K562 (cell line): ENCODE measurements around the gene TRPV5. TPM values are rescaled to one million over a fixed set of nuclear protein-coding genes. Genes with fewer than 3 reads are reported as not detected.
A peak's percentile ranks its signal among the peaks of the same experiment; 100 is the strongest.

Source experiments
- E2F3 ChIP-seq: fragments of 250-450 bp; sonication (Bioruptor Pico); IDR thresholded peaks from 2 replicates; pipeline ENCODE4 v1.4.0; 2020; ENCODE audit warnings: mild to moderate bottlenecking
- ETV6 ChIP-seq, 3 experiments: fragments of 150-350 bp in 1 of 3; sonication (generic) in 1 of 3; formaldehyde crosslinking in 1 of 3; IDR thresholded peaks; 2 replicates each; pipeline versions ENCODE4 v1.6.1 to v1.8.0; 2014 to 2022; ENCODE audit warnings: borderline replicate concordance in 2 of 3, low read depth in 2 of 3, antibody characterized with exemption in 1 of 3, low read length in 1 of 3, mild to moderate bottlenecking in 1 of 3, missing genetic modification reagents in 1 of 3
- MAZ ChIP-seq, 2 experiments: fragments of 450-650 bp in 1 of 2; sonication (generic) in 1 of 2; formaldehyde crosslinking; IDR thresholded peaks in 1 of 2; conservative IDR thresholded peaks in 1 of 2; 2 replicates each; pipeline versions ENCODE4 v1.4.0 to v1.5.0; 2020; ENCODE audit warnings: mild to moderate bottlenecking in 1 of 2, missing genetic modification reagents in 1 of 2
- NRF1 ChIP-seq, 2 experiments: fragments of 450-650 bp; IDR thresholded peaks in 1 of 2; conservative IDR thresholded peaks in 1 of 2; 2 replicates each; pipeline ENCODE4 v1.6.1; 2014; ENCODE audit warnings: mild to moderate bottlenecking in 2 of 2
- POLR2B ChIP-seq: fragments of 450-650 bp; IDR thresholded peaks from 2 replicates; pipeline ENCODE4 v1.6.1; 2018; ENCODE audit warnings: low read depth; ENCODE audit not compliant: partially characterized antibody
- SMC3 ChIP-seq: conservative IDR thresholded peaks from 2 replicates; pipeline ENCODE4 v1.6.1; 2011; ENCODE audit warnings: low read depth, low read length, improper control_type of control experiment; ENCODE audit not compliant: insufficient read depth
- TARDBP ChIP-seq: fragments of 450-650 bp; IDR thresholded peaks from 2 replicates; pipeline ENCODE4 v1.6.1; 2016
- TCFL5 ChIP-seq: fragments of 250-450 bp; sonication (Bioruptor Pico); conservative IDR thresholded peaks from 2 replicates; pipeline ENCODE4 v1.6.1; 2021; ENCODE audit warnings: mild to moderate bottlenecking, moderate library complexity, matching md5 sums
- ZNF12 ChIP-seq: sonication (generic); formaldehyde crosslinking; IDR thresholded peaks from 2 replicates; pipeline ENCODE4 v1.4.0; 2020; ENCODE audit warnings: mild to moderate bottlenecking, missing genetic modification reagents
- ZNF217 ChIP-seq: sonication (generic); formaldehyde crosslinking; IDR thresholded peaks from 2 replicates; pipeline ENCODE4 v1.8.0; 2022; ENCODE audit warnings: mild to moderate bottlenecking, missing genetic modification reagents
- ZNF583 ChIP-seq: fragments of 250-450 bp; sonication (Bioruptor Pico); IDR thresholded peaks from 2 replicates; pipeline ENCODE4 v1.4.0; 2020
- polyA plus RNA-seq, 8 experiments: library from polyadenylated mRNA; depleted of rRNA in 4 of 8; stranded (reverse) in 5 of 8; unstranded in 3 of 8; fragments of >200 nt; fragmentation: Nextera tagmentation in 2 of 8; fragmentation: Illumina TruSeq in 1 of 8; extraction: Ambion mirVana in 2 of 8; extraction: Trizol in 1 of 8; gene quantifications; 2 replicates each; pipeline versions ENCODE4 v1.2.1 to v1.2.3, GENCODE V29; 2011 to 2014; ENCODE audit warnings: inconsistent platforms in 1 of 8, missing spikeins in 1 of 8
- total RNA-seq, 7 experiments: library from RNA; depleted of rRNA in 6 of 7; stranded (reverse); fragments of >200 nt in 6 of 7; fragmentation: Illumina TruSeq in 2 of 7; extraction: Trizol in 2 of 7; gene quantifications; 2 replicates each; pipeline versions ENCODE4 v1.2.1 to v1.2.3, GENCODE V29; 2011 to 2021; ENCODE audit warnings: low replicate concordance in 1 of 7
- TF ChIP-seq, protein P1 (sequence below), 3 experiments: fragments of 200-800 bp in 1 of 3; sonication (Bioruptor generic) in 1 of 3; sonication (generic) in 1 of 3; formaldehyde crosslinking in 1 of 3; IDR thresholded peaks; 2 replicates each; pipeline versions ENCODE4 v1.6.1 to v1.8.0; 2016 to 2022; ENCODE audit warnings: mild to moderate bottlenecking in 2 of 3, missing compliant biosample characterization in 2 of 3, missing genetic modification characterization in 2 of 3, missing genetic modification reagents in 1 of 3
- TF ChIP-seq, protein P2 (sequence below), 2 experiments: fragments of 450-650 bp in 1 of 2; IDR thresholded peaks; 2 replicates each; pipeline ENCODE4 v1.6.1; 2011 to 2017; ENCODE audit warnings: low read depth in 2 of 2, antibody characterized with exemption in 1 of 2, borderline replicate concordance in 1 of 2, low read length in 1 of 2, mild to moderate bottlenecking in 1 of 2, mixed read lengths in 1 of 2; ENCODE audit not compliant: control insufficient read depth in 1 of 2
- TF ChIP-seq, protein P3 (sequence below), 3 experiments: IDR thresholded peaks in 2 of 3; conservative IDR thresholded peaks in 1 of 3; 2 replicates each; pipeline ENCODE4 v1.5.1; 2011 to 2012; ENCODE audit warnings: low read length in 3 of 3, mild to moderate bottlenecking in 3 of 3, control low read depth in 2 of 3, improper control_type of control experiment in 1 of 3, inconsistent platforms in 1 of 3, low read depth in 1 of 3, mixed read lengths in 1 of 3, moderate library complexity in 1 of 3; ENCODE audit not compliant: insufficient read depth in 2 of 3
- TF ChIP-seq, protein P4 (sequence below): fragments of 250-450 bp; sonication (Bioruptor Pico); IDR thresholded peaks from 2 replicates; pipeline ENCODE4 v1.5.0; 2021
- TF ChIP-seq, protein P5 (sequence below): fragments of 450-650 bp; conservative IDR thresholded peaks from 2 replicates; pipeline ENCODE4 v1.6.1; 2016; ENCODE audit warnings: missing genetic modification characterization, low read depth, mild to moderate bottlenecking, control low read depth, missing compliant biosample characterization

The TRPV5 gene
- total and polyA plus RNA-seq, 9 of the 15 experiments (the other 6 are each of a cell fraction or from before 2014, with no cell fraction given): not detected

DNA sequence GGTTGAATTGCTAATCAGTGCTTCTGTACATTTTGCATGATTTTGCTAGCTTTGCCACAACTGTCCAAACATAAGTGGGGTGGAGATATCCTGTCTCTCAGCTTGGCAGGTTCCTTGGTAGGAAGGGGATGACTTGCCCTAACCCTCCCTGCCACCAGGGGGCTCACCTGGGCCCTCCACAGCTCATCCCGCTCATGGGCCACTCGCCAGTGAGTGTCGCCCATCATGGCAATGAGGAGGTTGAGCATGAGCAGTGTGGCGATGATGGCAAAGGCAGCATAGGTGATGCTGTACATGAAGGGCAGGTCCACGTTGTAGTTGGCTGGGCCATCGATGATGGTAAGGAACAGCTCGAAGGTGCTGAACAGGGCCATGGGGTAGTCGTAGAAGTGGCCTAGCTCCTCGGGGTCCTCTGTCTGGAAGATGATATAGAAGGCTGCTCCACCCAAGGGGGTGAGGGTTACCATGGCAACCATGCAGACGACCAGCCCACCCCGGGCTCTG is 60.2 kb downstream of the TRPV5 start (continued):
- TF ChIP-seq, protein P1, sequence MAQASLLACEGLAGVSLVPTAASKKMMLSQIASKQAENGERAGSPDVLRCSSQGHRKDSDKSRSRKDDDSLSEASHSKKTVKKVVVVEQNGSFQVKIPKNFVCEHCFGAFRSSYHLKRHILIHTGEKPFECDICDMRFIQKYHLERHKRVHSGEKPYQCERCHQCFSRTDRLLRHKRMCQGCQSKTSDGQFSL (CRISPR knock-in tag; IDR thresholded peaks at IDR 0.05): no peak
- TF ChIP-seq, protein P1 (tag; IDR thresholded peaks at IDR 0.05): no peak
- TF ChIP-seq, protein P2, sequence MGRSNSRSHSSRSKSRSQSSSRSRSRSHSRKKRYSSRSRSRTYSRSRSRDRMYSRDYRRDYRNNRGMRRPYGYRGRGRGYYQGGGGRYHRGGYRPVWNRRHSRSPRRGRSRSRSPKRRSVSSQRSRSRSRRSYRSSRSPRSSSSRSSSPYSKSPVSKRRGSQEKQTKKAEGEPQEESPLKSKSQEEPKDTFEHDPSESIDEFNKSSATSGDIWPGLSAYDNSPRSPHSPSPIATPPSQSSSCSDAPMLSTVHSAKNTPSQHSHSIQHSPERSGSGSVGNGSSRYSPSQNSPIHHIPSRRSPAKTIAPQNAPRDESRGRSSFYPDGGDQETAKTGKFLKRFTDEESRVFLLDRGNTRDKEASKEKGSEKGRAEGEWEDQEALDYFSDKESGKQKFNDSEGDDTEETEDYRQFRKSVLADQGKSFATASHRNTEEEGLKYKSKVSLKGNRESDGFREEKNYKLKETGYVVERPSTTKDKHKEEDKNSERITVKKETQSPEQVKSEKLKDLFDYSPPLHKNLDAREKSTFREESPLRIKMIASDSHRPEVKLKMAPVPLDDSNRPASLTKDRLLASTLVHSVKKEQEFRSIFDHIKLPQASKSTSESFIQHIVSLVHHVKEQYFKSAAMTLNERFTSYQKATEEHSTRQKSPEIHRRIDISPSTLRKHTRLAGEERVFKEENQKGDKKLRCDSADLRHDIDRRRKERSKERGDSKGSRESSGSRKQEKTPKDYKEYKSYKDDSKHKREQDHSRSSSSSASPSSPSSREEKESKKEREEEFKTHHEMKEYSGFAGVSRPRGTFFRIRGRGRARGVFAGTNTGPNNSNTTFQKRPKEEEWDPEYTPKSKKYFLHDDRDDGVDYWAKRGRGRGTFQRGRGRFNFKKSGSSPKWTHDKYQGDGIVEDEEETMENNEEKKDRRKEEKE (IDR thresholded peaks at IDR 0.05; ENCODE audit: borderline replicate concordance in 1 of 2, control insufficient read depth in 1 of 2, low read depth in 2 of 2, low read length in 1 of 2): no peak
- TF ChIP-seq MAZ (CRISPR knock-in tag; conservative IDR thresholded peaks at IDR 0.05 in 1 of 2, IDR thresholded peaks at IDR 0.05 in 1 of 2): peak in 1 of 2 experiments; percentile 30; a peak in 2 of 4 replicates
- TF ChIP-seq, protein P3, sequence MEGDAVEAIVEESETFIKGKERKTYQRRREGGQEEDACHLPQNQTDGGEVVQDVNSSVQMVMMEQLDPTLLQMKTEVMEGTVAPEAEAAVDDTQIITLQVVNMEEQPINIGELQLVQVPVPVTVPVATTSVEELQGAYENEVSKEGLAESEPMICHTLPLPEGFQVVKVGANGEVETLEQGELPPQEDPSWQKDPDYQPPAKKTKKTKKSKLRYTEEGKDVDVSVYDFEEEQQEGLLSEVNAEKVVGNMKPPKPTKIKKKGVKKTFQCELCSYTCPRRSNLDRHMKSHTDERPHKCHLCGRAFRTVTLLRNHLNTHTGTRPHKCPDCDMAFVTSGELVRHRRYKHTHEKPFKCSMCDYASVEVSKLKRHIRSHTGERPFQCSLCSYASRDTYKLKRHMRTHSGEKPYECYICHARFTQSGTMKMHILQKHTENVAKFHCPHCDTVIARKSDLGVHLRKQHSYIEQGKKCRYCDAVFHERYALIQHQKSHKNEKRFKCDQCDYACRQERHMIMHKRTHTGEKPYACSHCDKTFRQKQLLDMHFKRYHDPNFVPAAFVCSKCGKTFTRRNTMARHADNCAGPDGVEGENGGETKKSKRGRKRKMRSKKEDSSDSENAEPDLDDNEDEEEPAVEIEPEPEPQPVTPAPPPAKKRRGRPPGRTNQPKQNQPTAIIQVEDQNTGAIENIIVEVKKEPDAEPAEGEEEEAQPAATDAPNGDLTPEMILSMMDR (IDR thresholded peaks at IDR 0.05 in 2 of 3, conservative IDR thresholded peaks at IDR 0.05 in 1 of 3; ENCODE audit: insufficient read depth in 2 of 3, low read depth in 1 of 3, low read length in 3 of 3): peak; percentile 89 to 96 (median 94)
- no peak for TF ChIP-seq ETV6 (IDR thresholded peaks at IDR 0.05; ENCODE audit: borderline replicate concordance in 1 of 2, low read depth in 2 of 2, low read length in 1 of 2)
- TF ChIP-seq ETV6 (CRISPR knock-in tag; IDR thresholded peaks at IDR 0.05; ENCODE audit: borderline replicate concordance): no peak
- peak in 1 of 2 experiments; percentile 38; a peak in 2 of 4 replicates for TF ChIP-seq NRF1 (conservative IDR thresholded peaks at IDR 0.05 in 1 of 2, IDR thresholded peaks at IDR 0.05 in 1 of 2)
- TF ChIP-seq ZNF12 (CRISPR knock-in tag): no peak
- TF ChIP-seq ZNF217 (CRISPR knock-in tag): no peak
- TF ChIP-seq ZNF583 (CRISPR knock-in tag): no peak
- TF ChIP-seq, protein P4, sequence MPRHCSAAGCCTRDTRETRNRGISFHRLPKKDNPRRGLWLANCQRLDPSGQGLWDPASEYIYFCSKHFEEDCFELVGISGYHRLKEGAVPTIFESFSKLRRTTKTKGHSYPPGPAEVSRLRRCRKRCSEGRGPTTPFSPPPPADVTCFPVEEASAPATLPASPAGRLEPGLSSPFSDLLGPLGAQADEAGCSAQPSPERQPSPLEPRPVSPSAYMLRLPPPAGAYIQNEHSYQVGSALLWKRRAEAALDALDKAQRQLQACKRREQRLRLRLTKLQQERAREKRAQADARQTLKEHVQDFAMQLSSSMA (CRISPR knock-in tag): no peak
- TF ChIP-seq POLR2B: no peak
- TF ChIP-seq, protein P5, sequence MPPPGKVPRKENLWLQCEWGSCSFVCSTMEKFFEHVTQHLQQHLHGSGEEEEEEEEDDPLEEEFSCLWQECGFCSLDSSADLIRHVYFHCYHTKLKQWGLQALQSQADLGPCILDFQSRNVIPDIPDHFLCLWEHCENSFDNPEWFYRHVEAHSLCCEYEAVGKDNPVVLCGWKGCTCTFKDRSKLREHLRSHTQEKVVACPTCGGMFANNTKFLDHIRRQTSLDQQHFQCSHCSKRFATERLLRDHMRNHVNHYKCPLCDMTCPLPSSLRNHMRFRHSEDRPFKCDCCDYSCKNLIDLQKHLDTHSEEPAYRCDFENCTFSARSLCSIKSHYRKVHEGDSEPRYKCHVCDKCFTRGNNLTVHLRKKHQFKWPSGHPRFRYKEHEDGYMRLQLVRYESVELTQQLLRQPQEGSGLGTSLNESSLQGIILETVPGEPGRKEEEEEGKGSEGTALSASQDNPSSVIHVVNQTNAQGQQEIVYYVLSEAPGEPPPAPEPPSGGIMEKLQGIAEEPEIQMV (tag): no peak
- TF ChIP-seq TARDBP: no peak
- TF ChIP-seq SMC3: peak; percentile 88
- TF ChIP-seq TCFL5 (CRISPR knock-in tag): no peak
- 0 out of 2 replicates have a peak, but pooled peaks have one; percentile 17 for TF ChIP-seq E2F3 (CRISPR knock-in tag)
